Measurements from ENCODE around the gene EIF4B. TPM values are rescaled to one million over a fixed set of nuclear protein-coding genes. Genes with fewer than 3 reads are reported as not detected.
A peak's percentile ranks its signal among the peaks of the same experiment; 100 is the strongest.
"Not testable (repeated sequence)": the region's sequence is repeated elsewhere in the genome, so short reads cannot be mapped to it uniquely, and the experiment has no call there.

EIF4B gene
- total RNA-seq, 4 donors from 2014 or later: 667 to 821 (median 740) TPM

GRCh38 chr12:53005215-53005985 is 856 bp upstream of the EIF4B start:
- in situ Hi-C loops (cut with MboI; ENCODE audit: low sequenced_read_pairs in 4 of 4) (no loop called here), intact Hi-C loops (cut with DNase I; ENCODE audit: low total_unique reads) (no loop called here)
- peaks cover 40 to 41% of the 10 kb centered on the region in 2 donors for H3K4me1 ChIP-seq
- no peaks in the 10 kb centered on the region for H3K9me3 ChIP-seq
- ATAC-seq: no peak
- peak overlapping the region; percentile 85 to 97 (median 90) for H3K4me3 ChIP-seq
- H3K36me3 ChIP-seq: peaks cover 0 to 10% of the 10 kb centered on the region in 2 donors
- TF ChIP-seq POLR2A (IDR thresholded peaks at IDR 0.05) (no peak), CTCF (IDR thresholded peaks at IDR 0.05 in 4 of 5, conservative IDR thresholded peaks at IDR 0.05 in 1 of 5) (no peak)
- no peaks in the 10 kb centered on the region for H3K27me3 ChIP-seq
- DNase-seq: peak in 1 of 2 donors; percentile 23
- peak overlapping the region; percentile 95 to 98 (median 96) for H3K27ac ChIP-seq

- H3K27ac ChIP-seq: peak overlapping the region; percentile 95 to 98 (median 96)
- peaks cover 0 to 10% of the 10 kb centered on the region in 2 donors for H3K36me3 ChIP-seq
- ATAC-seq (peak; percentile 61 to 72), DNase-seq (peak; percentile 70)
- peak overlapping the region; percentile 86 to 97 (median 94) for H3K4me3 ChIP-seq
- in situ Hi-C loops (cut with MboI; ENCODE audit: low sequenced_read_pairs in 4 of 4): no loop called here
- H3K4me1 ChIP-seq: peaks cover 49 to 52% of the 10 kb centered on the region in 2 donors
- no peaks in the 10 kb centered on the region for H3K9me3 ChIP-seq
- TF ChIP-seq CTCF (IDR thresholded peaks at IDR 0.05 in 4 of 5, conservative IDR thresholded peaks at IDR 0.05 in 1 of 5) (no peak), POLR2A (IDR thresholded peaks at IDR 0.05) (no peak)
- H3K27me3 ChIP-seq: no peaks in the 10 kb centered on the region
- intact Hi-C loops (cut with DNase I; ENCODE audit: low total_unique reads): loop anchor here (1.0 to 2.0 kb wide), 2 partner anchors 40 to 173 kb away; partner anchors contain the start of genes CSAD and ZNF740
Measured at GRCh38 chr12:53006810-53007309, 604 bp downstream of the EIF4B start.

- DNase-seq (no peak), ATAC-seq (no peak)
- Histone ChIP-seq H3K9me3 (no peaks in the 10 kb centered on the region), H3K36me3 (peaks cover 0 to 10% of the 10 kb centered on the region in 2 donors), H3K27me3 (no peaks in the 10 kb centered on the region), H3K27ac (peak overlapping the region; percentile 95 to 98 (median 96)), H3K4me3 (peak overlapping the region; percentile 86 to 97 (median 94)), H3K4me1 (peaks cover 49 to 55% of the 10 kb centered on the region in 2 donors)
- in situ Hi-C loops (cut with MboI; ENCODE audit: low sequenced_read_pairs in 4 of 4) (no loop called here), intact Hi-C loops (cut with DNase I; ENCODE audit: low total_unique reads) (loop anchor here (2.0 kb wide), 1 partner anchor 39 kb away; no protein-coding TSS in a partner anchor)
- no peak for TF ChIP-seq CTCF (IDR thresholded peaks at IDR 0.05 in 4 of 5, conservative IDR thresholded peaks at IDR 0.05 in 1 of 5)
- TF ChIP-seq POLR2A (IDR thresholded peaks at IDR 0.05): no peak
Measured at GRCh38 chr12:53007343-53007742, 1.1 kb downstream of the EIF4B start.

- H3K9me3 ChIP-seq; intact Hi-C loops (cut with DNase I; ENCODE audit: low total_unique reads); ATAC-seq; in situ Hi-C loops (cut with MboI; ENCODE audit: low sequenced_read_pairs in 4 of 4); H3K27me3 ChIP-seq; DNase-seq; H3K36me3 ChIP-seq: not testable (repeated sequence)
- Histone ChIP-seq H3K27ac (peak overlapping the region in 3 of 4 donors; percentile 18 to 97 (median 96)), H3K4me3 (peak overlapping the region in 1 of 4 donors; percentile 8), H3K4me1 (peaks cover 49 to 55% of the 10 kb centered on the region in 2 donors)
Measured at GRCh38 chr12:53008760-53009159, 2.5 kb downstream of the EIF4B start.

GRCh38 chr12:53010955-53011354 is 4.7 kb downstream of the EIF4B start:
- Histone ChIP-seq H3K4me3 (no peak overlapping the region), H3K36me3 (peaks cover 0 to 10% of the 10 kb centered on the region in 2 donors), H3K9me3 (no peaks in the 10 kb centered on the region), H3K27me3 (no peaks in the 10 kb centered on the region), H3K27ac (no peak overlapping the region), H3K4me1 (peaks cover 40 to 48% of the 10 kb centered on the region in 2 donors)
- no peak for DNase-seq
- in situ Hi-C loops (cut with MboI; ENCODE audit: low sequenced_read_pairs in 4 of 4): no loop called here
- intact Hi-C loops (cut with DNase I; ENCODE audit: low total_unique reads): no loop called here
- TF ChIP-seq CTCF (IDR thresholded peaks at IDR 0.05 in 4 of 5, conservative IDR thresholded peaks at IDR 0.05 in 1 of 5): no peak
- TF ChIP-seq POLR2A (IDR thresholded peaks at IDR 0.05): no peak
- ATAC-seq: no peak

Measured in gastrocnemius medialis (tissue), 4 donors.